ENCODE data around the gene AGTRAP. TPM values are rescaled to one million over a fixed set of nuclear protein-coding genes. Genes with fewer than 3 reads are reported as not detected.

AGTRAP gene
- total and polyA plus RNA-seq, 9 of the 15 experiments (the other 6 are each of a cell fraction or from before 2014, with no cell fraction given) = 26.8 to 105 (median 57.5) TPM

DNA sequence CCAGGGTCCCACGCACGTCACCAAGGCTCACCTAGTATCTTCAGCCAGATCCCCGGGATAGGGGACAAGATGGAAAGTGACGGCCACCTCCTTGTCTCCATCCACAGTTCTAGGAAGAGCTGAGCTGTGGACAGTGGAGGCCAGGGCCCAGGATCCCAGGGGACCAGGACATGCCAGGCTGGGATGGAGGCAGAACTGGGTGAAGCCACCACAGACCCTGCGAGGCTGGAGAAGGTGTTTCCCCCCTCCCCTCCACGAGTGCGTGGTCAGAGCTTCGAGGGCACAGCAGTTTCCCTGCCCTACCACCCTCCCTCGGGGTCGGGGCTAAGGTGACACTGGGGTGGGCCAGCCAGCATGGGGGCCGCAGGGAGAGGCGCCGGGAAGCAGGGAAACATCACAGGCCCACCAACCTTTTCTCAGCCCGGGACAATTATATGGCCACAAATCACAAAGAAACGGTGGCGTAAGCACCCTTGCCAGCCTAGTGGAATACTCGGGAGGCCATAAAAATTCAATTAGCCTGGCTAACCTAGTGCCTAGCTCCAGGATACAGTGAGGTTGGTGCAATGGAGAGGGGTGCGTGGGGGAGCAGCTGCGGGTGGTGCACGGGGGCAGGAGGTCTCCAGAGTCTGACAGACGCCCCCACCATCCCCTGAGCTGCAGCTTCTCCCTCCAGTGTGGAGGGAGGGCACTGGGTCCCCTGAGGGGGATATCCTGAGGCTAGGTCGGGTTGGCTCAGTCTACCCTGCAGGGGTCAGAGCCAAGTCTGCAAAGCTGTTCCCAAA is 31.1 kb upstream of the AGTRAP start:
- no TSS peak for BruUV-seq (replicated peaks)
- in situ Hi-C loops (cut with MboI) (no loop called here), intact Hi-C loops (cut with micrococcal nuclease) (loop anchor here (5.0 kb wide), 1 partner anchor 33 kb away; no protein-coding TSS in a partner anchor)
- H3K9me3 ChIP-seq (replicated peaks; ENCODE audit: control insufficient read depth, insufficient read depth, low read depth, low read length) = no peaks in the 10 kb centered on the region
- no peak overlapping the region for H3K27ac ChIP-seq (ENCODE audit: extremely low read depth, low read depth, low read length)
- no peak for FAIRE-seq
- H3K4me1 ChIP-seq (replicated peaks in 1 of 2; ENCODE audit: control insufficient read depth in 2 of 2, insufficient read depth in 2 of 2, low read length in 2 of 2) = peaks cover 25 to 61% of the 10 kb centered on the region in 2 experiments
- H3K27me3 ChIP-seq (ENCODE audit: control insufficient read depth in 2 of 2, insufficient read depth in 2 of 2, low read length in 2 of 2) = peaks cover 2 to 16% of the 10 kb centered on the region in 2 experiments; a peak in 3 of 5 replicates
- no peak for ATAC-seq
- WGBS (ENCODE audit: insufficient coverage, low coverage, missing lambda C conversion rate) = 36% methylated on average over 22 of the region's 22 CpGs
- H3K4me3 ChIP-seq = no peak overlapping the region
- ChIA-PET POLR2A (interaction anchor here (0.6 to 1.6 kb wide), 10 partner anchors 8 to 962 kb away, joined by 3 to 6 read pairs (median 4); no protein-coding TSS in a partner anchor), CTCF (ENCODE audit: low intra/inter-chr PET ratio) (no interaction called here)
- no peaks in the 10 kb centered on the region for H3K79me2 ChIP-seq (ENCODE audit: control insufficient read depth, insufficient read depth, low read length)
- no peak overlapping the region for H2AFZ ChIP-seq (ENCODE audit: low read depth, low read length)
- no peaks in the 10 kb centered on the region for H3K9me1 ChIP-seq (ENCODE audit: control insufficient read depth, insufficient read depth, low read length)
- no peak for DNase-seq (ENCODE audit: extremely low read depth in 1 of 4, low spot score in 3 of 4)
- H3K4me2 ChIP-seq (ENCODE audit: insufficient read depth, low read length) = no peak overlapping the region
- peak overlapping the region in 1 of 2 experiments; percentile 80; a peak in 2 of 4 replicates for H3K9ac ChIP-seq (ENCODE audit: insufficient read depth in 1 of 2, low read depth in 2 of 2, low read length in 2 of 2)
- no peaks in the 10 kb centered on the region for H3K36me3 ChIP-seq (ENCODE audit: control insufficient read depth, insufficient read depth, low read length)
- H4K20me1 ChIP-seq (replicated peaks; ENCODE audit: control insufficient read depth, insufficient read depth, low read length) = no peaks in the 10 kb centered on the region
- TF ChIP-seq, protein P1, sequence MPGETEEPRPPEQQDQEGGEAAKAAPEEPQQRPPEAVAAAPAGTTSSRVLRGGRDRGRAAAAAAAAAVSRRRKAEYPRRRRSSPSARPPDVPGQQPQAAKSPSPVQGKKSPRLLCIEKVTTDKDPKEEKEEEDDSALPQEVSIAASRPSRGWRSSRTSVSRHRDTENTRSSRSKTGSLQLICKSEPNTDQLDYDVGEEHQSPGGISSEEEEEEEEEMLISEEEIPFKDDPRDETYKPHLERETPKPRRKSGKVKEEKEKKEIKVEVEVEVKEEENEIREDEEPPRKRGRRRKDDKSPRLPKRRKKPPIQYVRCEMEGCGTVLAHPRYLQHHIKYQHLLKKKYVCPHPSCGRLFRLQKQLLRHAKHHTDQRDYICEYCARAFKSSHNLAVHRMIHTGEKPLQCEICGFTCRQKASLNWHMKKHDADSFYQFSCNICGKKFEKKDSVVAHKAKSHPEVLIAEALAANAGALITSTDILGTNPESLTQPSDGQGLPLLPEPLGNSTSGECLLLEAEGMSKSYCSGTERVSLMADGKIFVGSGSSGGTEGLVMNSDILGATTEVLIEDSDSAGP (CRISPR knock-in tag; IDR thresholded peaks at IDR 0.05) = no peak
- TF ChIP-seq HNRNPL (IDR thresholded peaks at IDR 0.05; ENCODE audit: low read depth, low read length) (no peak), ZNF316 (IDR thresholded peaks at IDR 0.05) (no peak), KDM4B (IDR thresholded peaks at IDR 0.05; ENCODE audit: borderline replicate concordance in 2 of 2, low read depth in 1 of 2) (no peak), FOXM1 (IDR thresholded peaks at IDR 0.05; ENCODE audit: low read depth) (no peak), FOXM1 (CRISPR knock-in tag; IDR thresholded peaks at IDR 0.05; ENCODE audit: low read depth) (no peak), NR1H2 (CRISPR knock-in tag; IDR thresholded peaks at IDR 0.05) (no peak), TEAD4 (IDR thresholded peaks at IDR 0.05; ENCODE audit: low read length) (no peak), TEAD4 (CRISPR knock-in tag; IDR thresholded peaks at IDR 0.05; ENCODE audit: borderline replicate concordance) (no peak), NUFIP1 (IDR thresholded peaks at IDR 0.05; ENCODE audit: partially characterized antibody) (no peak), MCM7 (IDR thresholded peaks at IDR 0.05) (no peak), MAFG (tag; conservative IDR thresholded peaks at IDR 0.05) (no peak)
- TF ChIP-seq, protein P2, sequence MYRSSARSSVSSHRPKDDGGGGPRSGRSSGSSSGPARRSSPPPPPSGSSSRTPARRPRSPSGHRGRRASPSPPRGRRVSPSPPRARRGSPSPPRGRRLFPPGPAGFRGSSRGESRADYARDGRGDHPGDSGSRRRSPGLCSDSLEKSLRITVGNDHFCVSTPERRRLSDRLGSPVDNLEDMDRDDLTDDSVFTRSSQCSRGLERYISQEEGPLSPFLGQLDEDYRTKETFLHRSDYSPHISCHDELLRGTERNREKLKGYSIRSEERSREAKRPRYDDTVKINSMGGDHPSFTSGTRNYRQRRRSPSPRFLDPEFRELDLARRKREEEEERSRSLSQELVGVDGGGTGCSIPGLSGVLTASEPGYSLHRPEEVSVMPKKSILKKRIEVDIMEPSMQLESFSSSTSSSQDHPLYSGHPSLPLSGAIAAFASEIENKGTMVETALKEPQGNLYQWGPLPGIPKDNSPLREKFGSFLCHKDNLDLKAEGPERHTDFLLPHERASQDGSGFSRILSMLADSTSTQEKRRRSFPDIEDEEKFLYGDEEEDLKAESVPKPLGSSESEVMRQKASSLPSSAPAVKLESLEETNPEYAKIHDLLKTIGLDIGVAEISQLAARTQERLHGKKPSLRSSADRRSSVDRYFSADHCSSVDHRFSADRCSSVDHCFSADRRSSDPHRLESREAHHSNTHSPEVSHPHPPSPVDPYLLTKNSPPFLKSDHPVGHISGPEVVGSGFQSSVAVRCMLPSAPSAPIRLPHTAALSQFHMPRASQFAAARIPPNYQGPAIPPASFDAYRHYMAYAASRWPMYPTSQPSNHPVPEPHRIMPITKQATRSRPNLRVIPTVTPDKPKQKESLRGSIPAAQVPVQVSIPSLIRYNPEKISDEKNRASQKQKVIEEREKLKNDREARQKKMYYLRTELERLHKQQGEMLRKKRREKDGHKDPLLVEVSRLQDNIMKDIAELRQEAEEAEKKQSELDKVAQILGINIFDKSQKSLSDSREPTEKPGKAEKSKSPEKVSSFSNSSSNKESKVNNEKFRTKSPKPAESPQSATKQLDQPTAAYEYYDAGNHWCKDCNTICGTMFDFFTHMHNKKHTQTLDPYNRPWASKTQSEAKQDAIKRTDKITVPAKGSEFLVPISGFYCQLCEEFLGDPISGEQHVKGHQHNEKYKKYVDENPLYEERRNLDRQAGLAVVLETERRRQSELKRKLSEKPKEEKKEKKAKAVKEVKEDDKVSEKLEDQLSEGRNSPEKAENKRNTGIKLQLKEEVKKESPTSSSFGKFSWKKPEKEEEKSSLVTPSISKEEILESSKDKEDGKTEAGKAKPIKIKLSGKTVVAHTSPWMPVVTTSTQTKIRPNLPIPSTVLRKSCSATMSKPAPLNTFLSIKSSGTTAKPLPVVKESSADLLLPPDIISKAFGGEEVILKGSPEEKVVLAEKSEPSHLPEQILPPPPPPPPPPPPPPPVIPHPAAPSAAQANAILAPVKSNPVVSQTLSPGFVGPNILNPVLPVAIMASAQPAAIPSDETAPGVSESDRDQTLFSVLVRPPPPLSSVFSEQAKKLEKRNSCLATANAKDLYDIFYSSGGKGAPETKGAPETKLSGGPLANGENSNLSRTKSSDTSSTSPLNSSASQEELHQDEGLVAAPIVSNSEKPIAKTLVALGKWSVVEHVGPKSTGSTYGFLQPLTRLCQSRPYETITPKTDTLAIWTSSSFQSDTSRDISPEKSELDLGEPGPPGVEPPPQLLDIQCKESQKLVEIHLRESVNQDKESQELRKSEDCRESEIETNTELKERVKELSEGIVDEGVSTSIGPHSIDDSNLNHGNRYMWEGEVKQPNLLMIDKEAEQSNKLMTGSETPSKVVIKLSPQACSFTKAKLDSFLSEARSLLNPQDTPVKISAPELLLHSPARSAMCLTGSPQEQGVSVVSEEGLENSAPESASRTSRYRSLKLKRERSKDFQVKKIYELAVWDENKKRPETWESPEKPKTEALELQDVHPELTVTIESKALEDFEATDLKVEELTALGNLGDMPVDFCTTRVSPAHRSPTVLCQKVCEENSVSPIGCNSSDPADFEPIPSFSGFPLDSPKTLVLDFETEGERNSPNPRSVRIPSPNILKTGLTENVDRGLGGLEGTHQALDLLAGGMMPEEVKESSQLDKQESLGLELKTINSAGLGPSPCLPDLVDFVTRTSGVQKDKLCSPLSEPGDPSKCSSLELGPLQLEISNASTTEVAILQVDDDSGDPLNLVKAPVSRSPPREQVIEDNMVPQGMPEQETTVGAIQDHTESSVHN (IDR thresholded peaks at IDR 0.05; ENCODE audit: borderline replicate concordance in 1 of 2, low read depth in 1 of 2) = no peak
